ENCODE data around the gene DTNA.
A peak's percentile ranks its signal among the peaks of the same experiment; 100 is the strongest.
"Not testable (repeated sequence)": the region's sequence is repeated elsewhere in the genome, so short reads cannot be mapped to it uniquely, and the experiment has no call there.

DTNA gene

GRCh38 chr18:34864836-34865497, 154.9 kb downstream of the DTNA start:
- DNase-seq: no peak

GRCh38 chr18:34866310-34866709, 156.2 kb downstream of the DTNA start:
- DNase-seq: no peak

GRCh38 chr18:34866739-34867138, 156.6 kb downstream of the DTNA start:
- no peak for DNase-seq

GRCh38 chr18:34867520-34867919, 157.4 kb downstream of the DTNA start:
- DNase-seq: peak; percentile 85 to 89

GRCh38 chr18:34870555-34871310, 160.6 kb downstream of the DTNA start:
- DNase-seq: peak; percentile 34 to 44

- no peak for DNase-seq
These were observed 161.3 kb downstream of the DTNA start for GRCh38 chr18:34871435-34871834.

- no peak for DNase-seq
These were observed 162.0 kb downstream of the DTNA start for GRCh38 chr18:34872066-34872465.

- no peak for DNase-seq
These were observed 164.0 kb downstream of the DTNA start for GRCh38 chr18:34873986-34874580.

- DNase-seq: no peak
These were observed 165.1 kb downstream of the DTNA start for GRCh38 chr18:34875150-34875549.

- DNase-seq: no peak
These were observed 170.3 kb downstream of the DTNA start for GRCh38 chr18:34880403-34880802.

- DNase-seq: peak in 1 of 2 experiments; percentile 19
These were observed 171.1 kb downstream of the DTNA start for GRCh38 chr18:34880882-34881834.

GRCh38 chr18:34884436-34884835, 174.3 kb downstream of the DTNA start:
- no peak for DNase-seq

- DNase-seq: no peak
These were observed 176.1 kb downstream of the DTNA start for GRCh38 chr18:34886177-34886576.

GRCh38 chr18:34887881-34888580, 177.9 kb downstream of the DTNA start:
- no peak for DNase-seq

GRCh38 chr18:34890486-34891085, 180.5 kb downstream of the DTNA start:
- DNase-seq: no peak

- DNase-seq: no peak
These were observed 182.3 kb downstream of the DTNA start for GRCh38 chr18:34892379-34892778.

GRCh38 chr18:34893239-34893638, 183.1 kb downstream of the DTNA start:
- DNase-seq: no peak

GRCh38 chr18:34901299-34901698, 191.2 kb downstream of the DTNA start:
- no peak for DNase-seq

- DNase-seq: no peak
These were observed 194.9 kb downstream of the DTNA start for GRCh38 chr18:34904994-34905393.

GRCh38 chr18:34906985-34907384, 196.9 kb downstream of the DTNA start:
- not testable (repeated sequence) for DNase-seq

GRCh38 chr18:34909637-34910364, 199.7 kb downstream of the DTNA start:
- DNase-seq: no peak
